Mesenchymal stem cell (in vitro differentiated cells and primary cell): ENCODE data around the gene MARCHF3.
A peak's percentile ranks its signal among the peaks of the same experiment; 100 is the strongest.

ENCODE experiments used
- DNase-seq: peaks from one replicate; pipeline ENCODE4 v3.0.0-alpha.2; 2013
- H2AFZ ChIP-seq: one replicate; pipeline ENCODE4 v1.6.1; 2013; ENCODE audit warnings: low read depth, mild to moderate bottlenecking, control low read depth, inconsistent platforms, low read length, moderate library complexity
- H2AK5ac ChIP-seq: 2 replicates; pipeline ENCODE4 v1.6.1; 2013; ENCODE audit warnings: low read length, moderate library complexity, mild to moderate bottlenecking, inconsistent platforms; ENCODE audit not compliant: severe bottlenecking
- H2BK120ac ChIP-seq: one replicate; pipeline ENCODE4 v1.6.1; 2013; ENCODE audit warnings: low read depth, mild to moderate bottlenecking, inconsistent platforms, low read length, moderate library complexity
- H2BK12ac ChIP-seq, 2 experiments: one replicate each; pipeline ENCODE4 v1.6.1; 2013; ENCODE audit warnings: inconsistent platforms in 2 of 2, low read length in 2 of 2, mild to moderate bottlenecking in 2 of 2, moderate library complexity in 2 of 2, control low read depth in 1 of 2
- H2BK15ac ChIP-seq: one replicate; pipeline ENCODE4 v1.6.1; 2013; ENCODE audit warnings: mild to moderate bottlenecking, low read depth, inconsistent platforms; ENCODE audit not compliant: poor library complexity, severe bottlenecking
- H2BK5ac ChIP-seq: 2 replicates; pipeline ENCODE4 v1.6.1; 2013; ENCODE audit warnings: low read depth, mild to moderate bottlenecking, low read length, control low read depth, inconsistent platforms; ENCODE audit not compliant: poor library complexity, severe bottlenecking
- H3K14ac ChIP-seq, 2 experiments: one replicate each; pipeline ENCODE4 v1.6.1; 2013; ENCODE audit warnings: inconsistent platforms in 2 of 2, low read length in 2 of 2, control low read depth in 1 of 2, mild to moderate bottlenecking in 1 of 2, moderate library complexity in 1 of 2
- H3K18ac ChIP-seq, 2 experiments: one replicate each; pipeline ENCODE4 v1.6.1; 2013; ENCODE audit warnings: inconsistent platforms in 2 of 2, low read length in 2 of 2, control low read depth in 1 of 2, low read depth in 1 of 2, mild to moderate bottlenecking in 1 of 2
- H3K23ac ChIP-seq, 2 experiments: one replicate each; pipeline ENCODE4 v1.6.1; 2013; ENCODE audit warnings: inconsistent platforms in 2 of 2, low read length in 2 of 2, mild to moderate bottlenecking in 2 of 2, moderate library complexity in 2 of 2, control low read depth in 1 of 2
- H3K27ac ChIP-seq: 2 replicates; pipeline ENCODE4 v1.5.1; 2013; ENCODE audit warnings: mild to moderate bottlenecking, moderate library complexity, low read length, control low read depth, inconsistent platforms; ENCODE audit not compliant: poor library complexity, severe bottlenecking
- H3K27me3 ChIP-seq, 2 experiments: 2 replicates each; pipeline versions ENCODE4 v1.6.1 to v1.7.0; 2013; ENCODE audit warnings: low read length in 2 of 2, mild to moderate bottlenecking in 2 of 2, moderate library complexity in 2 of 2, control low read depth in 1 of 2, inconsistent platforms in 1 of 2; ENCODE audit not compliant: control insufficient read depth in 1 of 2, insufficient read depth in 1 of 2
- H3K36me3 ChIP-seq, 2 experiments: 2 replicates each; pipeline versions ENCODE4 v1.6.1 to v1.7.0; 2013; ENCODE audit warnings: low read length in 2 of 2, control low read depth in 1 of 2, inconsistent platforms in 1 of 2, low read depth in 1 of 2, mild to moderate bottlenecking in 1 of 2; ENCODE audit not compliant: insufficient read depth in 2 of 2, control insufficient read depth in 1 of 2
- H3K4ac ChIP-seq, 2 experiments: one replicate each; pipeline ENCODE4 v1.6.1; 2013; ENCODE audit warnings: inconsistent platforms in 2 of 2, low read length in 2 of 2, mild to moderate bottlenecking in 2 of 2, moderate library complexity in 2 of 2, control low read depth in 1 of 2, low read depth in 1 of 2
- H3K4me1 ChIP-seq: 2 replicates; pipeline ENCODE4 v1.6.1; 2013; ENCODE audit warnings: low read depth, low read length, control low read depth; ENCODE audit not compliant: control insufficient read depth, insufficient read depth
- H3K4me2 ChIP-seq: 2 replicates; pipeline ENCODE4 v1.6.1; 2013; ENCODE audit warnings: low read length, mild to moderate bottlenecking, inconsistent platforms; ENCODE audit not compliant: poor library complexity, severe bottlenecking
- H3K4me3 ChIP-seq, 2 experiments: 2 replicates each; pipeline versions ENCODE4 v1.5.1 to v1.7.0; 2013; ENCODE audit warnings: low read length in 2 of 2, mild to moderate bottlenecking in 2 of 2, control low read depth in 1 of 2, low read depth in 1 of 2; ENCODE audit not compliant: insufficient read depth in 1 of 2
- H3K79me1 ChIP-seq: replicated peaks from 2 replicates; pipeline ENCODE4 v1.6.1; 2013; ENCODE audit warnings: mild to moderate bottlenecking, control low read depth, low read length, inconsistent platforms; ENCODE audit not compliant: poor library complexity, severe bottlenecking
- H3K9ac ChIP-seq: 2 replicates; pipeline ENCODE4 v1.7.0; 2013; ENCODE audit warnings: mild to moderate bottlenecking, low read length, moderate library complexity
- H3K9me3 ChIP-seq: 2 replicates; pipeline ENCODE4 v1.7.0; 2013; ENCODE audit warnings: mild to moderate bottlenecking, low read length; ENCODE audit not compliant: control insufficient read depth
- H4K8ac ChIP-seq: one replicate; pipeline ENCODE4 v1.6.1; 2013; ENCODE audit warnings: inconsistent platforms, mild to moderate bottlenecking, low read length, moderate library complexity
- H4K91ac ChIP-seq: one replicate; pipeline ENCODE4 v1.6.1; 2013; ENCODE audit warnings: mild to moderate bottlenecking, low read length, inconsistent platforms
- WGBS: methylation state at CpG from one replicate; pipeline ENCODE4 v1.1.7; 2013; ENCODE audit warnings: mixed read lengths; 5-methylcytosine and 5-hydroxymethylcytosine counted together

MARCHF3 gene

GRCh38 chr5:127001621-127002296 is 28.6 kb downstream of the MARCHF3 start:
- Histone ChIP-seq H3K4me2 (no peak overlapping the region), H3K14ac (no peak overlapping the region), H3K36me3 (no peaks in the 10 kb centered on the region), H3K9ac (peak overlapping the region; percentile 65), H3K4me1 (peaks cover 4% of the 10 kb centered on the region), H3K18ac (peak overlapping the region; percentile 55 to 63), H2BK15ac (no peak overlapping the region), H2BK12ac (peak overlapping the region in 1 of 2 experiments; percentile 45), H3K27ac (peak overlapping the region; percentile 86), H2BK5ac (peak overlapping the region; percentile 15), H3K27me3 (no peaks in the 10 kb centered on the region), H3K23ac (no peak overlapping the region), H3K4me3 (no peak overlapping the region), H3K79me1 (no peaks in the 10 kb centered on the region), H2AK5ac (peak overlapping the region; percentile 52), H4K8ac (peak overlapping the region; percentile 36), H4K91ac (no peak overlapping the region), H3K9me3 (no peaks in the 10 kb centered on the region), H2AFZ (no peak overlapping the region), H2BK120ac (no peak overlapping the region), H3K4ac (no peak overlapping the region)
- WGBS, result 16% methylated on average over 4 of the region's 4 CpGs
- DNase-seq, result peak; percentile 93

DNA sequence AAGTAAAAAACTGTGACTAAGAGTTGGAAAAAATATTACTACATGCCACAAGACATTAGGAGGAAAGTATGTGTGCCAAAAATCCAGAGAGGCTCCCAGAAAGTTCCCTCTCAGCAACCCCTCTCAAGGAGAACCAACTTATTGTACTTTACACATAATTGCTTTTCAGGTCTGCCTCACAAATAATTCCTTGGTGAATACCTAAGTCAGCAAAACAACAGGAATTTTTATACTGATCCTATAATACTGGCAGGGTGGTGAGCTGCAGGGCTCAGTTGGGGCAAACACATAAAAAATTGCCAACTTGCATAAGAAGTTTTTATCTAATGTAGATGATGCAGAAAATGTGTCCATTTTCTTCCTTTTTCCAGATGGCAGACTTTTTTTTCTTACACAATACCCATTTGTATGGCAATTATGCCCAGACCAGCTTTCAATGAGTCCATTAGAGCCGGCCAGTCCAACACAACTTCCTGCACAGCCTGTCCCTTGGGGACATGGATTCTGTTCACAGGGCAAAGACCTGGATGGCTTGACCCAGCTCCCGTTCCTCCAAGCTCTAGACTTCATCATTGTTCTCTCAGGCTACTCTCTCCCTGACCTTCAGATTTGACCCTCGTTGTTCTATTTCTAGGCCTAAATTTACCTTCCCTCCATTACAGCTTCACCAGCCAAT is 31.3 kb downstream of the MARCHF3 start:
- Histone ChIP-seq H2AK5ac (no peak overlapping the region), H3K9ac (no peak overlapping the region), H2BK120ac (no peak overlapping the region), H3K27me3 (no peaks in the 10 kb centered on the region), H3K4me1 (peaks cover 4% of the 10 kb centered on the region), H3K4me2 (no peak overlapping the region), H3K36me3 (no peaks in the 10 kb centered on the region), H3K23ac (no peak overlapping the region), H4K91ac (no peak overlapping the region), H4K8ac (no peak overlapping the region), H3K4ac (no peak overlapping the region), H2BK12ac (no peak overlapping the region), H2BK15ac (no peak overlapping the region), H3K9me3 (no peaks in the 10 kb centered on the region), H3K14ac (no peak overlapping the region), H3K18ac (no peak overlapping the region), H3K4me3 (no peak overlapping the region), H2BK5ac (no peak overlapping the region), H3K27ac (no peak overlapping the region), H2AFZ (no peak overlapping the region), H3K79me1 (no peaks in the 10 kb centered on the region)
- 85% methylated on average over 3 of the region's 3 CpGs for WGBS
- no peak for DNase-seq

DNA sequence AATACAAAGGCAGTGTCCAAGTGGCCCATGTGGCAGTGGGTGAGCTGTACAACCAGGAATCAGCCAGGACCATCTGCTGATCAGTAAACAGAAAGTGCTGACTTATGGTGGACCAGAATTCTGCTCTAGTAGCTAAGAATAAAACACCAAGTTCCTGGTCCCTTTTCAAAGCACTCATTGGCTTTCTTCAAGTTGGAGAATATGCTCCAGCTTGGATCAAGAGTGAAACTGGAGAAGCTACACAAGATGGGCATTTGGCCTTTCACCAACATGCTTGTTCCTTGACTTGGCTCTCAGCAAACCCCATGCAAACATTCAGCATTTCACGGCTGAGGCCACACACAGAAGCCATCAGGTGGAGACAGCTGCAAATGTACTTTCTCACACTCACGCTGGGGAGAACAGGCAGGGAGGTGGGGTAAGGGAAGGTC is 32.1 kb downstream of the MARCHF3 start:
- Histone ChIP-seq H2BK120ac (no peak overlapping the region), H3K4me2 (no peak overlapping the region), H3K4me1 (peaks cover 4% of the 10 kb centered on the region), H3K27me3 (no peaks in the 10 kb centered on the region), H3K4me3 (no peak overlapping the region), H4K91ac (no peak overlapping the region), H4K8ac (no peak overlapping the region), H3K9ac (no peak overlapping the region), H2BK5ac (no peak overlapping the region), H3K18ac (no peak overlapping the region), H3K4ac (no peak overlapping the region), H2AK5ac (no peak overlapping the region), H2AFZ (no peak overlapping the region), H2BK12ac (peak overlapping the region in 1 of 2 experiments; percentile 45), H3K14ac (no peak overlapping the region), H3K23ac (no peak overlapping the region), H2BK15ac (no peak overlapping the region), H3K27ac (no peak overlapping the region), H3K79me1 (no peaks in the 10 kb centered on the region), H3K36me3 (no peaks in the 10 kb centered on the region), H3K9me3 (no peaks in the 10 kb centered on the region)
- 73% methylated on average over 2 of the region's 2 CpGs for WGBS
- DNase-seq, result peak; percentile 15

DNA sequence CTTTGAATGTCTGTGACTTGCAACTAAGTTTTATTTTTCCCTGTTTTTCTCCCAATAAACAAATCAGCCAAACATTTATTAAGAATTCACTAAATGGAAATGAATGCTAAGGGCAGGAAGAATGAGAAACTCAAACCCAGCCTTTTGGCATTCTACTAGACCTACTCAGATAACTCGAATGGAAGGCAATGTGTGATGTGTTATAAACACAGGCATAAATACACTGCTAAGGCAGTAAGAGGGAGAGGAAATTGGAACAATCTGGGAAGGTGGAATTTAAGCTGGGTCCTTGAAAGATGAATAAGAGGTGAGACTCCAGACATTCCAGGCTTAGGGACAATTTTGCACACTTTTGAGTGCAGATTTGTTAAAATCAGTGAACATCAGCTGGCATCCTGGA is 34.7 kb downstream of the MARCHF3 start:
- H3K27me3 ChIP-seq, result no peaks in the 10 kb centered on the region
- no peak overlapping the region for H3K4me3 ChIP-seq
- H4K91ac ChIP-seq, result no peak overlapping the region
- H3K9ac ChIP-seq, result no peak overlapping the region
- peaks cover 2% of the 10 kb centered on the region for H3K4me1 ChIP-seq
- no peak overlapping the region for H2AK5ac ChIP-seq
- no peak overlapping the region for H2BK120ac ChIP-seq
- no peak overlapping the region for H4K8ac ChIP-seq
- WGBS, result 77% methylated on average over 1 of the region's 1 CpG
- H3K23ac ChIP-seq, result no peak overlapping the region
- H2BK15ac ChIP-seq, result no peak overlapping the region
- H3K79me1 ChIP-seq, result peaks cover 4% of the 10 kb centered on the region
- no peak overlapping the region for H2BK5ac ChIP-seq
- no peak overlapping the region for H3K4ac ChIP-seq
- no peak overlapping the region for H3K27ac ChIP-seq
- no peak overlapping the region for H3K4me2 ChIP-seq
- H3K14ac ChIP-seq, result no peak overlapping the region
- no peak for DNase-seq
- H3K9me3 ChIP-seq, result no peaks in the 10 kb centered on the region
- no peak overlapping the region for H3K18ac ChIP-seq
- no peak overlapping the region for H2AFZ ChIP-seq
- no peak overlapping the region for H2BK12ac ChIP-seq
- H3K36me3 ChIP-seq, result no peaks in the 10 kb centered on the region
